ENCODE measurements around the gene CIRBP. TPM values are rescaled to one million over a fixed set of nuclear protein-coding genes. Genes with fewer than 3 reads are reported as not detected.

The CIRBP gene
- total RNA-seq, 1 donor from 2014 or later: 421 TPM

- Mint-ChIP-seq H3K4me1 (peaks cover 3% of the 10 kb centered on the region), H3K36me3 (ENCODE audit: low read depth) (no peaks in the 10 kb centered on the region), H3K27ac (ENCODE audit: unreplicated experiment) (no peak overlapping the region), H3K27me3 (ENCODE audit: low read depth) (no peaks in the 10 kb centered on the region), H3K4me3 (no peak overlapping the region), H3K9me3 (no peaks in the 10 kb centered on the region)
- no peak for TF ChIP-seq CTCF (conservative IDR thresholded peaks at IDR 0.05)
- DNase-seq (ENCODE audit: low read depth, low spot score): no peak
Observed at GRCh38 chr19:1222394-1222793, 46.7 kb upstream of the CIRBP start.

DNA sequence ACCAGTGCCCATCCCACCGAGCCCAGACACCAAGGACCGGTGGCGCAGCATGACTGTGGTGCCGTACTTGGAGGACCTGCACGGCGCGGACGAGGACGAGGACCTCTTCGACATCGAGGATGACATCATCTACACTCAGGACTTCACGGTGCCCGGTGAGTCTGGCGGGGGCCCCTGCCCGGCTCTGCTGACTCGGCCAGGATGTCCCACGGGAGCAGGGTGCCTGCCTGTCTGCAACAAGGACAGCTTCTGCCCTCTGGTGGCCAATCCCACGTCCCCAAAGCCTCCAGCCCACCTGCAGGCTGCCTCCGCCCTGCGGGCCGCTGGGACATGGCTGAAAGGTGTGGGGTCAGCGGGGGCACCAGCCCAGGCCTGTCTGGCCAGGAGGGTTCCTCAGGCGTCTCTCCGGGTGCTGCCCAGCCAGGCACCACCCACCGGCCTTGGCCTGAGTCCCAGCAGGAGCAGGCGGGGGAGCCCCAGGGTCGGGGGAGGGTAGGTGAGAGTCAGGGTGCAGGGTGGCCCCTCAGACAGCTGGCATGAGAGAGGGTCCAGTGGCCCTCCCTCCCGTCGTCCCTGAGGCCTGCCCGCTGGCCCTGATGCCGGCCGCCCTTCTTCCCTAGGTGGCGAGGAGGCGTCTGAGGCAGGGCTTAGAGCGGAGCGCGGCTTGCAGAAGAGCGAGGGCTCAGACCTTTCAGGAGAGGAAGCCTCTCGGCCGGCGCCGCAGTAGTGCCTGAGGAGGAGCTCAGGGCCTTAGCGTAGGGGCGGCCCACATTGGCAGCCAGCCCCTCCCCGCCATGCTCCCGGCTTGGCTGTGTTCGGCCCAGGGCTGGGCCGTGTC lies 45.9 kb upstream of the CIRBP start:
- TF ChIP-seq CTCF (conservative IDR thresholded peaks at IDR 0.05): peak; percentile 57
- Mint-ChIP-seq H3K27me3 (ENCODE audit: low read depth) (no peaks in the 10 kb centered on the region), H3K4me3 (no peak overlapping the region), H3K27ac (ENCODE audit: unreplicated experiment) (no peak overlapping the region), H3K4me1 (peaks cover under 1% of the 10 kb centered on the region), H3K9me3 (no peaks in the 10 kb centered on the region), H3K36me3 (ENCODE audit: low read depth) (no peaks in the 10 kb centered on the region)
- DNase-seq (ENCODE audit: low read depth, low spot score): no peak

- DNase-seq (ENCODE audit: low read depth, low spot score): no peak
- TF ChIP-seq CTCF (conservative IDR thresholded peaks at IDR 0.05): no peak
- Mint-ChIP-seq H3K4me3 (no peak overlapping the region), H3K36me3 (ENCODE audit: low read depth) (no peaks in the 10 kb centered on the region), H3K4me1 (no peaks in the 10 kb centered on the region), H3K9me3 (no peaks in the 10 kb centered on the region), H3K27me3 (ENCODE audit: low read depth) (no peaks in the 10 kb centered on the region), H3K27ac (ENCODE audit: unreplicated experiment) (no peak overlapping the region)
Observed at GRCh38 chr19:1224047-1224825, 44.9 kb upstream of the CIRBP start.

- Mint-ChIP-seq H3K27ac (ENCODE audit: unreplicated experiment) (no peak overlapping the region), H3K4me3 (no peak overlapping the region), H3K36me3 (ENCODE audit: low read depth) (no peaks in the 10 kb centered on the region), H3K27me3 (ENCODE audit: low read depth) (no peaks in the 10 kb centered on the region), H3K4me1 (no peaks in the 10 kb centered on the region), H3K9me3 (no peaks in the 10 kb centered on the region)
- no peak for DNase-seq (ENCODE audit: low read depth, low spot score)
- no peak for TF ChIP-seq CTCF (conservative IDR thresholded peaks at IDR 0.05)
Observed at GRCh38 chr19:1224847-1225246, 44.3 kb upstream of the CIRBP start.

DNA sequence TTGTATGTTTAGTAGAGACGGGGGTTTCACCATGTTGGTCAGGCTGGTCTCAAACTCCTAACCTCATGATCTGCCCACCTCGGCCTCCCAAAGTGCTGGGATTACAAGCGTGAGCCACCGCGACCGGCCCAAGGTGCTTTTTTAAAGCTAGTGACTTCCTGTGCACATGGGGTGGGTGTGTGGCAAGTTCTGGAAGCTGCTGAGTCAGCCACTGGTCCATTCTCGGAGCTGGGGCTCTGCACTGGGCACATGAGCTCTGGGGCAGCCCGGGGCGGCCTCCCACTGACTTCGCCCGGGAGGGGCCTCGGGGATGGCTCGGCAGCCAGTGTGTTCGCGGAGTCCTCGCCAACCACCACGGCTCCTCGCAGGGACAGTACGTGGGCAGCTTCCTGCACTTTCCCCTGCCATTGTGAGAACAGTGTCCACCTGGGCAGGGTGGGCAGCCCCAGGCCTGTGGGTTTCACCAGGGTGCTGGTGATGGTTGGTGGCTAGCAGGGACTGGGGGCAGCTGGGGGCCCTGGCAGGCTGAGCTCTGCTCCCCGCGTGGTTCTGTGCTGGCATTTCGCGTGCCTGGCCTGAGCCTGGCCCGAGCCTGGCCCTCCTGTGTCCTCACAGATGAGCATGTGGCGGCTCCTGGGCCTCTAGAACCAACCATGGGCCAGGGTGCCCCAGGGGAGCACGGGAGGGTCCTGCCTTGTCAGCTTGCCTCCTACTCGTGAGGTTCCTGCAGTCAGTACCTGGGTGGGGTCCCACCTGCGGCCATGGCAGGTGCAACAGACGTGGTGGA lies 43.5 kb upstream of the CIRBP start:
- H3K27ac Mint-ChIP-seq (ENCODE audit: unreplicated experiment): no peak overlapping the region
- no peak overlapping the region for H3K4me3 Mint-ChIP-seq
- no peaks in the 10 kb centered on the region for H3K36me3 Mint-ChIP-seq (ENCODE audit: low read depth)
- H3K27me3 Mint-ChIP-seq (ENCODE audit: low read depth): no peaks in the 10 kb centered on the region
- DNase-seq (ENCODE audit: low read depth, low spot score): no peak
- no peak for TF ChIP-seq CTCF (conservative IDR thresholded peaks at IDR 0.05)
- no peaks in the 10 kb centered on the region for H3K9me3 Mint-ChIP-seq
- H3K4me1 Mint-ChIP-seq: no peaks in the 10 kb centered on the region

Measured in neural crest cell (in vitro differentiated cells).